ENCODE data around the gene SPANXD.

GRCh38 chrX:141732031-141732430 is 33.5 kb upstream of the SPANXD start:
- TF ChIP-seq CTCF (IDR thresholded peaks at IDR 0.05) (no peak), POLR2A (IDR thresholded peaks at IDR 0.05) (no peak)

All from thyroid gland (tissue), 4 donors.